IMR-90 (cell line): ENCODE measurements around the gene CPSF4L. TPM values are rescaled to one million over a fixed set of nuclear protein-coding genes. Genes with fewer than 3 reads are reported as not detected.

ENCODE experiments used
- ATAC-seq: fragments of 200-7000 bp; cut with Tn5 transposase; 2 replicates; pipeline ENCODE4 v1.9.1; 2020; ENCODE audit warnings: low read depth, mild to moderate bottlenecking, moderate library complexity
- BruUV-seq: library from RNA; stranded (reverse); fragments of 400-500 nt; replicated peaks from 2 replicates; lab custom pipeline; 2021; lab: Mats Ljungman, UMichigan
- CTCF ChIA-PET: fragments of 300-600 bp; formaldehyde crosslinking; extraction: SDS; loops from one replicate; lab custom pipeline; 2021; ENCODE audit warnings: antibody characterized with exemption; lab: Yijun Ruan, JAX
- POLR2A ChIA-PET: fragments of 300-600 bp; sonication (Branson Sonifier 250); formaldehyde crosslinking; loops from one replicate; lab custom pipeline; 2022; ENCODE audit warnings: antibody characterized with exemption; ENCODE audit not compliant: unreplicated experiment; lab: Charles Lee
- DNase-seq: peaks from one replicate; pipeline ENCODE4 v3.0.0; 2013
- H2AFZ ChIP-seq: replicated peaks from 2 replicates; pipeline ENCODE3; 2013; ENCODE audit warnings: low read length, mild to moderate bottlenecking; ENCODE audit not compliant: poor library complexity
- H2AK5ac ChIP-seq: 2 replicates; pipeline ENCODE4 v1.6.1; 2013; ENCODE audit warnings: low read depth, low read length, inconsistent platforms
- H2AK9ac ChIP-seq: replicated peaks from 2 replicates; pipeline ENCODE3; 2013; ENCODE audit warnings: mild to moderate bottlenecking, low read depth, low read length, moderate library complexity; ENCODE audit not compliant: poor library complexity
- H2BK120ac ChIP-seq: 2 replicates; pipeline ENCODE4 v1.6.1; 2013; ENCODE audit warnings: low read depth, low read length, inconsistent platforms
- H2BK15ac ChIP-seq: 3 replicates; pipeline ENCODE4 v1.6.1; 2013; ENCODE audit warnings: low read depth, low read length, inconsistent platforms
- H2BK20ac ChIP-seq: 2 replicates; pipeline ENCODE4 v1.6.1; 2013; ENCODE audit warnings: low read depth, mild to moderate bottlenecking, inconsistent platforms, low read length, moderate library complexity
- H2BK5ac ChIP-seq: 2 replicates; pipeline ENCODE4 v1.6.1; 2013; ENCODE audit warnings: mild to moderate bottlenecking, low read depth, low read length, inconsistent platforms; ENCODE audit not compliant: poor library complexity, severe bottlenecking
- H3K14ac ChIP-seq: replicated peaks from 2 replicates; pipeline ENCODE4 v1.6.1; 2013; ENCODE audit warnings: low read depth, low read length, inconsistent platforms
- H3K18ac ChIP-seq: 2 replicates; pipeline ENCODE4 v1.6.1; 2013; ENCODE audit warnings: low read depth, low read length, control low read depth
- H3K23ac ChIP-seq: 2 replicates; pipeline ENCODE4 v1.6.1; 2013; ENCODE audit warnings: low read depth, low read length, inconsistent platforms
- H3K27ac ChIP-seq: 2 replicates; pipeline ENCODE4 v1.5.1; 2013; ENCODE audit warnings: mild to moderate bottlenecking, control low read depth, low read length; ENCODE audit not compliant: insufficient read depth
- H3K27me3 ChIP-seq: 2 replicates; pipeline ENCODE4 v1.6.1; 2013; ENCODE audit warnings: low read length; ENCODE audit not compliant: control insufficient read depth, insufficient read depth
- H3K36me3 ChIP-seq: 2 replicates; pipeline ENCODE4 v1.6.1; 2013; ENCODE audit warnings: low read length, mixed read lengths; ENCODE audit not compliant: control insufficient read depth, insufficient read depth
- H3K4ac ChIP-seq: 2 replicates; pipeline ENCODE4 v1.6.1; 2013; ENCODE audit warnings: low read depth, low read length, inconsistent platforms
- H3K4me1 ChIP-seq: 2 replicates; pipeline ENCODE4 v1.6.1; 2013; ENCODE audit warnings: low read length, mixed read lengths; ENCODE audit not compliant: control insufficient read depth, insufficient read depth
- H3K4me2 ChIP-seq: 2 replicates; pipeline ENCODE4 v1.6.1; 2013; ENCODE audit warnings: low read depth, mild to moderate bottlenecking, control low read depth, low read length, moderate library complexity
- H3K4me3 ChIP-seq: 2 replicates; pipeline ENCODE4 v1.5.1; 2013; ENCODE audit warnings: low read depth, mild to moderate bottlenecking, control low read depth, low read length, moderate library complexity; ENCODE audit not compliant: insufficient read depth
- H3K56ac ChIP-seq: 2 replicates; pipeline ENCODE4 v1.6.1; 2013; ENCODE audit warnings: low read length, inconsistent platforms; ENCODE audit not compliant: insufficient read depth; ENCODE audit errors: extremely low read depth
- H3K79me1 ChIP-seq, 2 experiments: 2 replicates each; pipeline ENCODE4 v1.6.1; 2013; ENCODE audit warnings: low read length in 2 of 2, inconsistent platforms in 1 of 2, low read depth in 1 of 2
- H3K9ac ChIP-seq: 2 replicates; pipeline ENCODE4 v1.6.1; 2013; ENCODE audit warnings: low read depth, low read length, control low read depth
- H3K9me1 ChIP-seq: 2 replicates; pipeline ENCODE4 v1.6.1; 2013; ENCODE audit warnings: low read length, inconsistent platforms; ENCODE audit not compliant: insufficient read depth
- H3K9me3 ChIP-seq: 2 replicates; pipeline ENCODE4 v1.6.1; 2013; ENCODE audit warnings: low read length; ENCODE audit not compliant: control insufficient read depth, insufficient read depth
- H4K20me1 ChIP-seq: 2 replicates; pipeline ENCODE4 v1.6.1; 2013; ENCODE audit warnings: low read length, inconsistent platforms; ENCODE audit not compliant: insufficient read depth
- H4K5ac ChIP-seq: 2 replicates; pipeline ENCODE4 v1.6.1; 2013; ENCODE audit warnings: mild to moderate bottlenecking, low read depth, low read length, control low read depth
- H4K8ac ChIP-seq, 2 experiments: 2 replicates each; pipeline ENCODE4 v1.6.1; 2013; ENCODE audit warnings: low read depth in 2 of 2, low read length in 2 of 2, control low read depth in 1 of 2, inconsistent platforms in 1 of 2
- H4K91ac ChIP-seq: 2 replicates; pipeline ENCODE4 v1.6.1; 2013; ENCODE audit warnings: low read depth, low read length, inconsistent platforms; ENCODE audit not compliant: insufficient read depth
- BHLHE40 ChIP-seq: fragments of 150-350 bp; IDR thresholded peaks from 2 replicates; pipeline ENCODE4 v1.6.1; 2016; ENCODE audit warnings: mild to moderate bottlenecking, low read depth, low read length
- CEBPB ChIP-seq: IDR thresholded peaks from 2 replicates; pipeline ENCODE4 v1.6.1; 2012; ENCODE audit warnings: low read depth, low read length, improper control_type of control experiment
- CHD1 ChIP-seq: IDR thresholded peaks from 2 replicates; pipeline ENCODE4 v1.6.1; 2012; ENCODE audit warnings: low read depth, low read length, improper control_type of control experiment
- FOS ChIP-seq: fragments of 150-350 bp; IDR thresholded peaks from 2 replicates; pipeline ENCODE4 v1.6.1; 2016; ENCODE audit warnings: low read depth, low read length
- MAFK ChIP-seq: IDR thresholded peaks from 2 replicates; pipeline ENCODE4 v1.6.1; 2012; ENCODE audit warnings: low read depth, low read length, improper control_type of control experiment
- MAZ ChIP-seq: IDR thresholded peaks from 2 replicates; pipeline ENCODE4 v1.6.1; 2012; ENCODE audit warnings: low read depth, mild to moderate bottlenecking, low read length, improper control_type of control experiment, moderate library complexity, borderline replicate concordance
- MXI1 ChIP-seq: IDR thresholded peaks from 2 replicates; pipeline ENCODE4 v1.6.1; 2012; ENCODE audit warnings: low read depth, mild to moderate bottlenecking, low read length, moderate library complexity, borderline replicate concordance
- NFE2L2 ChIP-seq: fragments of 150-350 bp; IDR thresholded peaks from 2 replicates; pipeline ENCODE4 v1.6.1; 2016; ENCODE audit warnings: low read depth, mild to moderate bottlenecking, low read length
- POLR2A ChIP-seq: IDR thresholded peaks from 2 replicates; pipeline ENCODE4 v1.6.1; 2012; ENCODE audit warnings: mild to moderate bottlenecking, low read depth, low read length
- RAD21 ChIP-seq: IDR thresholded peaks from 2 replicates; pipeline ENCODE4 v1.6.1; 2012; ENCODE audit warnings: low read length, improper control_type of control experiment
- RCOR1 ChIP-seq: IDR thresholded peaks from 2 replicates; pipeline ENCODE4 v1.6.1; 2012; ENCODE audit warnings: mild to moderate bottlenecking, low read length, improper control_type of control experiment; ENCODE audit not compliant: insufficient replicate concordance
- RFX5 ChIP-seq: IDR thresholded peaks from 2 replicates; pipeline ENCODE4 v1.8.0; 2012; ENCODE audit warnings: low read depth, mild to moderate bottlenecking, low read length, moderate library complexity
- SMC3 ChIP-seq: fragments of 150-350 bp; IDR thresholded peaks from 2 replicates; pipeline ENCODE4 v1.6.1; 2016; ENCODE audit warnings: low read depth, mild to moderate bottlenecking, antibody characterized with exemption, low read length, moderate library complexity
- WGBS, 2 experiments: methylation state at CpG; one replicate each; pipeline versions ENCODE4 v1.1.5 to v1.1.7; 2013; ENCODE audit warnings: missing lambda C conversion rate in 2 of 2; ENCODE audit not compliant: insufficient read length in 1 of 2; ENCODE audit errors: extremely low coverage in 2 of 2; 5-methylcytosine and 5-hydroxymethylcytosine counted together
- dilution Hi-C: fragments of 300-500 bp; cut with HindIII; formaldehyde crosslinking; loops from one replicate; pipeline ENCODE4 v1.14.3; 2018; ENCODE audit warnings: low sequenced_read_pairs; ENCODE audit not compliant: unreplicated experiment
- in situ Hi-C: fragments of 300-500 bp; cut with MboI; formaldehyde crosslinking; loops from 3 replicates; pipeline ENCODE4 v1.14.3; 2019; ENCODE audit warnings: low sequenced_read_pairs, inconsistent platforms, mixed read lengths
- intact Hi-C: fragments of 100-400 bp; cut with micrococcal nuclease; formaldehyde crosslinking; loops from 2 replicates; pipeline ENCODE4 v1.10.0; 2022
- polyA plus RNA-seq, 3 experiments: library from polyadenylated mRNA; depleted of rRNA; stranded (reverse); fragments of >200 nt; gene quantifications; 2 replicates each; pipeline ENCODE4 v1.2.3, GENCODE V29; 2012; ENCODE audit warnings: low replicate concordance in 1 of 3
- total RNA-seq: library from RNA; depleted of rRNA; stranded (reverse); fragments of >200 nt; gene quantifications from 2 replicates; pipeline ENCODE4 v1.2.3, GENCODE V29; 2012
- TF ChIP-seq, protein P1 (sequence below): fragments of 150-350 bp; IDR thresholded peaks from 2 replicates; pipeline ENCODE4 v1.6.1; 2017; ENCODE audit warnings: mild to moderate bottlenecking, antibody characterized with exemption, low read length, low read depth
- TF ChIP-seq, protein P2 (sequence below): conservative IDR thresholded peaks from 2 replicates; pipeline ENCODE4 v1.5.1; 2012; ENCODE audit warnings: mild to moderate bottlenecking, low read depth, low read length, improper control_type of control experiment
- TF ChIP-seq, protein P3 (sequence below): fragments of 150-350 bp; IDR thresholded peaks from 2 replicates; pipeline ENCODE4 v1.6.1; 2016; ENCODE audit warnings: low read depth, mild to moderate bottlenecking, low read length, moderate library complexity, borderline replicate concordance

CPSF4L gene
- total and polyA plus RNA-seq, 2 of the 4 experiments (the other 2 are of a cell fraction): not detected

DNA sequence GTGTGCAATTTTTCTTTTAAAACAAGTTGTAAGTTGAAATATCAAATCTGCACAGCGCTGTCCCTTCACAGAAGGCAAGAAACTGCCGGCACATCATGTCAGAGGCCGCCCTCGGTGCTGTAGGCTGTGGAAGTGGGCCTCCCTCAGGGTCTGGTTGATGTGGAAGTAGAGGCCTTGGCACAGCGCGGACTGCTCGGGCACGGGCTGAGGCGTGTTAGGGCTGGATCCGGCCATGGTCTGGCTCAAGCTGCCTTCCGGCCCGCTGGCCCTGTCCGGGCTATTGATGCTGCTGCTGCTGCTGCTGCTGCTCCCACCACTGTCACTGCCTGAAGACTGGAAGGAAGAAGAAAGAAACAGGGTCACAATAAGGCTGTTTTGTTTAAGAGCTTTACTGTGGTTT, 52.2 kb downstream of the CPSF4L start:
- Histone ChIP-seq H3K79me1 (peaks cover 37 to 48% of the 10 kb centered on the region in 2 experiments), H3K23ac (no peak overlapping the region), H3K56ac (no peak overlapping the region), H4K20me1 (peaks cover 16% of the 10 kb centered on the region; the same call in 1 of the 2 replicates), H3K9ac (no peak overlapping the region), H2BK15ac (no peak overlapping the region), H2BK20ac (no peak overlapping the region), H3K14ac (no peak overlapping the region), H3K18ac (no peak overlapping the region), H3K9me1 (no peaks in the 10 kb centered on the region; the same call in 1 of the 2 replicates), H2AFZ (no peak overlapping the region), H3K27ac (no peak overlapping the region), H3K27me3 (no peaks in the 10 kb centered on the region), H2AK9ac (no peak overlapping the region), H3K4me3 (no peak overlapping the region), H3K36me3 (peaks cover 38% of the 10 kb centered on the region), H2BK120ac (no peak overlapping the region), H4K5ac (no peak overlapping the region), H4K8ac (no peak overlapping the region), H3K4ac (no peak overlapping the region), H3K9me3 (no peaks in the 10 kb centered on the region), H3K4me1 (no peaks in the 10 kb centered on the region), H2BK5ac (no peak overlapping the region), H3K4me2 (no peak overlapping the region), H2AK5ac (no peak overlapping the region), H4K91ac (no peak overlapping the region)
- dilution Hi-C loops: no loop called here
- ATAC-seq: peak; percentile 8; the same call in 1 of the 2 replicates
- CTCF ChIA-PET: interaction anchor here (0.5 kb wide), 1 partner anchor 13 kb away, joined by 4 read pairs; no protein-coding TSS in a partner anchor
- no TSS peak for BruUV-seq
- intact Hi-C loops: no loop called here
- in situ Hi-C loops: loop anchor here (25.0 kb wide), 1 partner anchor 822 kb away; no protein-coding TSS in a partner anchor
- no CpG with 5 or more reads among the region's 13 CpGs for WGBS, 2 experiments
- POLR2A ChIA-PET: interaction anchor here (0.5 kb wide), 1 partner anchor 8 kb away, joined by 3 read pairs; no protein-coding TSS in a partner anchor
- DNase-seq: no peak
- TF ChIP-seq RFX5 (no peak), CHD1 (no peak), FOS (no peak), BHLHE40 (no peak), MAFK (no peak), RCOR1 (no peak), CEBPB (no peak), RAD21 (no peak), POLR2A (no peak), SMC3 (no peak), MXI1 (no peak), NFE2L2 (no peak), MAZ (no peak)
- TF ChIP-seq, protein P1, sequence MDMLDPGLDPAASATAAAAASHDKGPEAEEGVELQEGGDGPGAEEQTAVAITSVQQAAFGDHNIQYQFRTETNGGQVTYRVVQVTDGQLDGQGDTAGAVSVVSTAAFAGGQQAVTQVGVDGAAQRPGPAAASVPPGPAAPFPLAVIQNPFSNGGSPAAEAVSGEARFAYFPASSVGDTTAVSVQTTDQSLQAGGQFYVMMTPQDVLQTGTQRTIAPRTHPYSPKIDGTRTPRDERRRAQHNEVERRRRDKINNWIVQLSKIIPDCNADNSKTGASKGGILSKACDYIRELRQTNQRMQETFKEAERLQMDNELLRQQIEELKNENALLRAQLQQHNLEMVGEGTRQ: no peak
- TF ChIP-seq, protein P2, sequence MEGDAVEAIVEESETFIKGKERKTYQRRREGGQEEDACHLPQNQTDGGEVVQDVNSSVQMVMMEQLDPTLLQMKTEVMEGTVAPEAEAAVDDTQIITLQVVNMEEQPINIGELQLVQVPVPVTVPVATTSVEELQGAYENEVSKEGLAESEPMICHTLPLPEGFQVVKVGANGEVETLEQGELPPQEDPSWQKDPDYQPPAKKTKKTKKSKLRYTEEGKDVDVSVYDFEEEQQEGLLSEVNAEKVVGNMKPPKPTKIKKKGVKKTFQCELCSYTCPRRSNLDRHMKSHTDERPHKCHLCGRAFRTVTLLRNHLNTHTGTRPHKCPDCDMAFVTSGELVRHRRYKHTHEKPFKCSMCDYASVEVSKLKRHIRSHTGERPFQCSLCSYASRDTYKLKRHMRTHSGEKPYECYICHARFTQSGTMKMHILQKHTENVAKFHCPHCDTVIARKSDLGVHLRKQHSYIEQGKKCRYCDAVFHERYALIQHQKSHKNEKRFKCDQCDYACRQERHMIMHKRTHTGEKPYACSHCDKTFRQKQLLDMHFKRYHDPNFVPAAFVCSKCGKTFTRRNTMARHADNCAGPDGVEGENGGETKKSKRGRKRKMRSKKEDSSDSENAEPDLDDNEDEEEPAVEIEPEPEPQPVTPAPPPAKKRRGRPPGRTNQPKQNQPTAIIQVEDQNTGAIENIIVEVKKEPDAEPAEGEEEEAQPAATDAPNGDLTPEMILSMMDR: no peak
- TF ChIP-seq, protein P3, sequence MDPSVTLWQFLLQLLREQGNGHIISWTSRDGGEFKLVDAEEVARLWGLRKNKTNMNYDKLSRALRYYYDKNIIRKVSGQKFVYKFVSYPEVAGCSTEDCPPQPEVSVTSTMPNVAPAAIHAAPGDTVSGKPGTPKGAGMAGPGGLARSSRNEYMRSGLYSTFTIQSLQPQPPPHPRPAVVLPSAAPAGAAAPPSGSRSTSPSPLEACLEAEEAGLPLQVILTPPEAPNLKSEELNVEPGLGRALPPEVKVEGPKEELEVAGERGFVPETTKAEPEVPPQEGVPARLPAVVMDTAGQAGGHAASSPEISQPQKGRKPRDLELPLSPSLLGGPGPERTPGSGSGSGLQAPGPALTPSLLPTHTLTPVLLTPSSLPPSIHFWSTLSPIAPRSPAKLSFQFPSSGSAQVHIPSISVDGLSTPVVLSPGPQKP: no peak
